ENCODE results near the gene ISOC2.
"Not testable (repeated sequence)": the region's sequence is repeated elsewhere in the genome, so short reads cannot be mapped to it uniquely, and the experiment has no call there.

ISOC2 gene

GRCh38 chr19:55407800-55408532, 53.5 kb downstream of the ISOC2 start:
- no peak for TF ChIP-seq CTCF (IDR thresholded peaks at IDR 0.05; ENCODE audit: insufficient read depth, missing control alignments)
- FAIRE-seq (no peak), DNase-seq (ENCODE audit: insufficient read length, low spot score) (peak; percentile 96)

- not testable (repeated sequence) for DNase-seq (ENCODE audit: insufficient read length, low spot score); FAIRE-seq
Observed at GRCh38 chr19:55407550-55407799, 54.0 kb downstream of the ISOC2 start, which contains the start of gene UBE2S. Gene UBE2S, minus strand, starts transcription at chr19:55407788. Its CDS starts 199 bp downstream, at chr19:55407589.

- TF ChIP-seq CTCF (IDR thresholded peaks at IDR 0.05; ENCODE audit: insufficient read depth, missing control alignments) = no peak
- DNase-seq (ENCODE audit: insufficient read length, low spot score) (no peak), FAIRE-seq (no peak)
Observed at GRCh38 chr19:55406826-55407549, 54.5 kb downstream of the ISOC2 start.

GRCh38 chr19:55406091-55406825, 55.2 kb downstream of the ISOC2 start:
- DNase-seq (ENCODE audit: insufficient read length, low spot score) (no peak), FAIRE-seq (no peak)
- TF ChIP-seq CTCF (IDR thresholded peaks at IDR 0.05; ENCODE audit: insufficient read depth, missing control alignments) = no peak

- TF ChIP-seq CTCF (IDR thresholded peaks at IDR 0.05; ENCODE audit: insufficient read depth, missing control alignments) = no peak
- DNase-seq (ENCODE audit: insufficient read length, low spot score) (no peak), FAIRE-seq (no peak)
Observed at GRCh38 chr19:55405638-55406037, 55.8 kb downstream of the ISOC2 start.
